Measurements from ENCODE around the gene PTBP3.
A peak's percentile ranks its signal among the peaks of the same experiment; 100 is the strongest.

PTBP3 gene

DNA sequence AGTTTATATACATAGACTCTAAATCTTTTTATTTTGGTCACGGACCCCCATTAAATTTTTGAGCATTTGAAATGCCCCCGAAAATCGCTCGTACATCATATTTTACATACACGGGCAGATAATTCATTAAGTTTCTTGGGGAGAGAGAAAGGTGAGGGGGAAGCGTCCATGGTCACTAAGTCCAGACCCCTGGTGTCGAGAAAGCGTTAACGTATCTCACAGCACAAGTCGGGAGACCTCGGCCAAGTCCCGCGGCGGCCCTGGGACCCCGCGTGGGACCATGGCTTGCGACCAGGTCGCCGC is 794 bp downstream of the PTBP3 start:
- Histone ChIP-seq H3K9ac (ENCODE audit: low read depth, low read length) (peak overlapping the region; percentile 77), H3K9me3 (ENCODE audit: insufficient read depth, low read depth, low read length) (no peaks in the 10 kb centered on the region), H3K27ac (ENCODE audit: low read length) (peak overlapping the region; percentile 63), H3K27me3 (ENCODE audit: insufficient read depth, low read length) (no peaks in the 10 kb centered on the region), H3K36me3 (ENCODE audit: insufficient read depth, low read depth, low read length) (no peaks in the 10 kb centered on the region), H3K4me1 (ENCODE audit: insufficient read depth, low read length) (peaks cover 10% of the 10 kb centered on the region; the same call in 1 of the 2 replicates), H3K4me3 (ENCODE audit: low read length) (peak overlapping the region; percentile 95)

DNA sequence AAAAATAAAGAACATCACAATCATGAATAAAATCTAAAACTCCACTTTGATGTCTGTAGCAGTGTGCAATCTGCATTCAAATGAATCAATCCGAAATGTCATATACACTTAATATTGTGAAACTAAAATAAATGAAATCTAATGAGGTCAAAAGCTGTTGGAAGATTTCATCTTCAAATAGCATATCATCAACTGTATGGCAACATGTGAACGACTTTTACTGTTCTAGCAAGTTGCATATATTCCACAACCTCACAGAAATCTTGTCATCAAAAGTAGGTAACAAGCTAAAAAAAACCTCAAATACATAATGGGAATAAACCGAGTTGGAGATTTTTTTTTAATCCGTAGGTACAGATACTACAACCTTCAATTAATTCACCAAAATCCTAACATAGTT is 1.2 kb downstream of the PTBP3 start:
- Histone ChIP-seq H3K9me3 (ENCODE audit: insufficient read depth, low read depth, low read length) (no peaks in the 10 kb centered on the region), H3K27me3 (ENCODE audit: insufficient read depth, low read length) (no peaks in the 10 kb centered on the region), H3K27ac (ENCODE audit: low read length) (no peak overlapping the region), H3K4me1 (ENCODE audit: insufficient read depth, low read length) (peaks cover 10% of the 10 kb centered on the region; the same call in 1 of the 2 replicates), H3K4me3 (ENCODE audit: low read length) (peak overlapping the region; percentile 95), H3K36me3 (ENCODE audit: insufficient read depth, low read depth, low read length) (no peaks in the 10 kb centered on the region), H3K9ac (ENCODE audit: low read depth, low read length) (peak overlapping the region; percentile 77)

DNA sequence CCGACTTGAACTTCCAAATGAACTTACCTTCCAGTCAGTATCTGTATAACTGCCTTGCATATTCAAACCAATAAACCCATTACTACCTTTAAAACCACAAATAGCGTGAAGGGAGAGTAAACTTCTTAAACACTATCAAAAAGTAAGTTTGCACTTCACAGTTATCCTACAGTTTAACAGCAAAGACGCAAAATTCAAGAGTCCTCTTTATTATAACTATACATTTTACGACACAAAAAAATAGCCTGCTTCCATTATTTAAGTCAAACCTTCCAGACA is 1.8 kb downstream of the PTBP3 start:
- no peak overlapping the region for H3K27ac ChIP-seq (ENCODE audit: low read length)
- H3K4me1 ChIP-seq (ENCODE audit: insufficient read depth, low read length), result peaks cover 10% of the 10 kb centered on the region; the same call in 1 of the 2 replicates
- peak overlapping the region; percentile 77; the same call in 1 of the 2 replicates for H3K9ac ChIP-seq (ENCODE audit: low read depth, low read length)
- H3K27me3 ChIP-seq (ENCODE audit: insufficient read depth, low read length), result no peaks in the 10 kb centered on the region
- peak overlapping the region; percentile 95 for H3K4me3 ChIP-seq (ENCODE audit: low read length)
- H3K9me3 ChIP-seq (ENCODE audit: insufficient read depth, low read depth, low read length), result no peaks in the 10 kb centered on the region
- H3K36me3 ChIP-seq (ENCODE audit: insufficient read depth, low read depth, low read length), result no peaks in the 10 kb centered on the region

DNA sequence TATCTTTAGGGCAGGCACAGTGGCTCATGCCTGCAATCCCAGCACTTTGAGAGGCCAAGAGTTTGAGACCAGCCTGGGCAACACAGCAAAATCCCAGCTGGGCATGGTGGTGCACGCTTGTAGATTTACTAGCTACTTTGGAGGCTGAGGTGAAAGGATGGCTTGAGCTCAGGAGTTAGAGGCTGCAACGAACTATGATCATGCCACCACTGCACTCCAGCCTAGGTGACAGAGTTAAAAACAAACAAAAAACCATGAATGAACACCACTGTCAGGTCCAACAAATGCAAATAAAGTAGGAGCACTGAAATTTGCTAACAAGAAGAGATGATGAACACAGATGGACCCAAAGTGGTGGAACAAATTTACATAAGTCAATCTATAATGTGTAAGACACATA is 4.9 kb downstream of the PTBP3 start:
- H3K9ac ChIP-seq (ENCODE audit: low read depth, low read length), result no peak overlapping the region
- H3K4me1 ChIP-seq (ENCODE audit: insufficient read depth, low read length), result peaks cover 17% of the 10 kb centered on the region; the same call in 1 of the 2 replicates
- H3K27me3 ChIP-seq (ENCODE audit: insufficient read depth, low read length), result no peaks in the 10 kb centered on the region
- no peaks in the 10 kb centered on the region for H3K9me3 ChIP-seq (ENCODE audit: insufficient read depth, low read depth, low read length)
- H3K36me3 ChIP-seq (ENCODE audit: insufficient read depth, low read depth, low read length), result no peaks in the 10 kb centered on the region
- H3K27ac ChIP-seq (ENCODE audit: low read length), result no peak overlapping the region
- no peak overlapping the region for H3K4me3 ChIP-seq (ENCODE audit: low read length)

DNA sequence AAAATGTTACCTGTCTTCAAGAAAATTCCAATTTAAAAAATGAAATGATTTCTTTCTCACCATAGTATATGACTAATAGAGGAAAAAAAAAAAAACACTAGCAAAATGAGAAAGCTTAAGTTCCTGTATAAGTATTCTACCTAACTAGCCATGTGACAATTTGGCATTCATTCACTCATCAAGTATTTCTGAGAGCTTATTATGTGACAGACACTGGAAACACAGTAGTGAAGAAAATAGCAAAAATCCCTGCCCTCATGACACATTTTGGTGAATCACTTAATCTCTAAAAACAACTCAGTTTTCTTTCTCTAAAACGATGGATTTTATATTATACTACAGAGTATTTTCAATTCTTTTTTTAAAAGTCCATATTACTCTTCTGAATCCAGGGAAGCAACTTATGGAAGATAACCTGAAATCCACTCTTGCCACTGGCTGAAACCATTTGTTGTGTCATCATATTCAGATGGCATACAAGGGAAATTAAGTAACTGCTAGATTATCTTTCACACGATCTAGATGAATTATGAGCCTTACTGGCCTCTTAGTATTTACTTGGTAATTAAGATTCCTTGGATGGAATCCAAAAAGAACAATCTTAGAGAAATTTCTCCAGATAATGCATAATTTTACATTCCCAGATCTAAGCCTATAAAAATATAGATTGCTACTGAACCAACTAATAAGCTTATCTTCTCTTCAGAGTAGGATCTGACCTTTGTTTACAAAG is 5.5 kb downstream of the PTBP3 start:
- H3K36me3 ChIP-seq (ENCODE audit: insufficient read depth, low read depth, low read length), result no peaks in the 10 kb centered on the region
- H3K9me3 ChIP-seq (ENCODE audit: insufficient read depth, low read depth, low read length), result no peaks in the 10 kb centered on the region
- H3K9ac ChIP-seq (ENCODE audit: low read depth, low read length), result no peak overlapping the region
- H3K4me3 ChIP-seq (ENCODE audit: low read length), result no peak overlapping the region
- H3K27me3 ChIP-seq (ENCODE audit: insufficient read depth, low read length), result no peaks in the 10 kb centered on the region
- no peak overlapping the region for H3K27ac ChIP-seq (ENCODE audit: low read length)
- H3K4me1 ChIP-seq (ENCODE audit: insufficient read depth, low read length), result peaks cover 17% of the 10 kb centered on the region; the same call in 1 of the 2 replicates

DNA sequence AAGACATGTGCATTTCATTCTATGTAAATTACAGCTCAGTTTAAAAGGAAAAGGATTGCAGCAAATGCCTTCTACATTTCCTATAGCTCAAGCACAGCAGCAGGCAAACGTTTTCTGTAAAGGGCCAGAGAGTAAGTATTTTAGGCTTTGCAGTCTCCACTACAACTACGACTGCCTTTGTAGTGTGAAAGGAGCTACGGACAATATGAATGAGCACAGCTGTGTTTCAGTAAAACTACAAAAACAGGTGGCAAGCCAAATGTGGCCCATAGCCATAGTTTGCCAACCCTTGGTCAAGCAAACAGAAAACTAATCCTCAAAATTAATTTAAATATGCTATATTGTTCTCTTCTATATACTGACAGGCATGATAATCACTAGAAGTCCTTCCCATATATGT is 7.2 kb downstream of the PTBP3 start:
- Histone ChIP-seq H3K9ac (ENCODE audit: low read depth, low read length) (no peak overlapping the region), H3K27ac (ENCODE audit: low read length) (no peak overlapping the region), H3K9me3 (ENCODE audit: insufficient read depth, low read depth, low read length) (no peaks in the 10 kb centered on the region), H3K4me1 (ENCODE audit: insufficient read depth, low read length) (peaks cover 10% of the 10 kb centered on the region; the same call in 1 of the 2 replicates), H3K36me3 (ENCODE audit: insufficient read depth, low read depth, low read length) (no peaks in the 10 kb centered on the region), H3K4me3 (ENCODE audit: low read length) (no peak overlapping the region), H3K27me3 (ENCODE audit: insufficient read depth, low read length) (no peaks in the 10 kb centered on the region)

DNA sequence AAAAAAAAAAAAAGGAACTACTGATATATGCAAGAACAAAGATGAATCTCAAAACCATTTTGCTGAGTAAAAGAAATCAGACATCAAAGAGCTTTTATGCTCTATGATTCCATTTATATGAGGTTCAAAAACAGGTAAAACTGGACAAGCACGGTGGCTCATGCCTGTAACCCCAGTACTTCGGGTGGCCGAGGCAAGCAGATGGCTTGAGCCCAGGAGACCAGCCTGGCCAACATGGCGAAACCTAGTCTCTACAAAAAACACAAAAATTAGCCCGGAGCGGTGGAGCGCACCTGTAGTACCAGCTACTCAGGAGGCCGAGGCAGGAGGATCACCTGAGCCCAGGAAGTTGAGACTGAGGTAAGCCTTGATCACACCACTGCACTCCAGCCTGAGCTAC is 7.8 kb downstream of the PTBP3 start:
- Histone ChIP-seq H3K9ac (ENCODE audit: low read depth, low read length) (no peak overlapping the region), H3K27me3 (ENCODE audit: insufficient read depth, low read length) (no peaks in the 10 kb centered on the region), H3K4me3 (ENCODE audit: low read length) (no peak overlapping the region), H3K36me3 (ENCODE audit: insufficient read depth, low read depth, low read length) (no peaks in the 10 kb centered on the region), H3K4me1 (ENCODE audit: insufficient read depth, low read length) (peaks cover 7% of the 10 kb centered on the region; the same call in 1 of the 2 replicates), H3K27ac (ENCODE audit: low read length) (no peak overlapping the region), H3K9me3 (ENCODE audit: insufficient read depth, low read depth, low read length) (no peaks in the 10 kb centered on the region)

DNA sequence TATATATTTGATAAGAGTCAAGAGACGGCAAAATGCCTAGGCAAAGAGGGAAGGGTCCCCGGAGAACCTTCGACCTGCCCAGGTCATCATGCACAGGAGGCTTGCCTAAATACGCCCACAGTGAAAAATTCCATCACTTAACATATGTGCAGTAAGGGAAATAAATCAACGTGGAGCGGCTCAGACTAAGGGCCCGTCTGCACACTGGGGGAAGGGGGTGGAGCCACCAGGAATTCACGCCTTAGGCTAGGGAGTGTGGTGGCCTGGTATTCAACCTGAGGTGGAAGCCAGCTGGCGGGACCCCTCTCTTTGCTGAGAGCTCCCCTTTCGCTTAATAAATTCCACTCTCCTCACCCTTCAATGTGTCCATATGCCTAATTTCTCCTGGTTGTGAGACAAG is 8.3 kb downstream of the PTBP3 start:
- Histone ChIP-seq H3K27me3 (ENCODE audit: insufficient read depth, low read length) (no peaks in the 10 kb centered on the region), H3K9me3 (ENCODE audit: insufficient read depth, low read depth, low read length) (no peaks in the 10 kb centered on the region), H3K27ac (ENCODE audit: low read length) (no peak overlapping the region), H3K4me3 (ENCODE audit: low read length) (no peak overlapping the region), H3K36me3 (ENCODE audit: insufficient read depth, low read depth, low read length) (no peaks in the 10 kb centered on the region), H3K9ac (ENCODE audit: low read depth, low read length) (no peak overlapping the region), H3K4me1 (ENCODE audit: insufficient read depth, low read length) (peaks cover 7% of the 10 kb centered on the region; the same call in 1 of the 2 replicates)

DNA sequence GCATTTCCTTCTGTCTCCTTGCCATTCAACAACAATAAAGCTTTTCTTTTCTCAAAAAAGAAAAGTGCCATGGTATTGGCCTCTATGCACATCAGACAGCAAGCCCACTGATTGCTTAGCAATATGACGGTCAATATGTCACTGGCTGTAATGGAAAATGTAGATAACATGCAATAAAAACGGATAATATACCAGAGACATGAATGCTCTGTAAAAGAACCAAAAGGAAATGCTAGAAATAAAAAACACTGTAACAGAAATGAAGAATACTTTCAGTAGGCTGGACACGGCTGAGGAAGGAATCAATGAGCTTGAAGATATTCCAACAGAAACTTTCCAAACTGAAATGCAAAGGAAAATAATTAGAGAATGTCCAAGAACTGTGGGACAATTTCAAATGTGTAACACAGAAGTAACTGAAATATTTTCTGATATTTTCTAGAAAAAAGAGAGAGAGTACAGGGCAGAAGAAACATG is 10.0 kb downstream of the PTBP3 start:
- Histone ChIP-seq H3K36me3 (ENCODE audit: insufficient read depth, low read depth, low read length) (no peaks in the 10 kb centered on the region), H3K4me1 (ENCODE audit: insufficient read depth, low read length) (peaks cover 7% of the 10 kb centered on the region; the same call in 1 of the 2 replicates)

DNA sequence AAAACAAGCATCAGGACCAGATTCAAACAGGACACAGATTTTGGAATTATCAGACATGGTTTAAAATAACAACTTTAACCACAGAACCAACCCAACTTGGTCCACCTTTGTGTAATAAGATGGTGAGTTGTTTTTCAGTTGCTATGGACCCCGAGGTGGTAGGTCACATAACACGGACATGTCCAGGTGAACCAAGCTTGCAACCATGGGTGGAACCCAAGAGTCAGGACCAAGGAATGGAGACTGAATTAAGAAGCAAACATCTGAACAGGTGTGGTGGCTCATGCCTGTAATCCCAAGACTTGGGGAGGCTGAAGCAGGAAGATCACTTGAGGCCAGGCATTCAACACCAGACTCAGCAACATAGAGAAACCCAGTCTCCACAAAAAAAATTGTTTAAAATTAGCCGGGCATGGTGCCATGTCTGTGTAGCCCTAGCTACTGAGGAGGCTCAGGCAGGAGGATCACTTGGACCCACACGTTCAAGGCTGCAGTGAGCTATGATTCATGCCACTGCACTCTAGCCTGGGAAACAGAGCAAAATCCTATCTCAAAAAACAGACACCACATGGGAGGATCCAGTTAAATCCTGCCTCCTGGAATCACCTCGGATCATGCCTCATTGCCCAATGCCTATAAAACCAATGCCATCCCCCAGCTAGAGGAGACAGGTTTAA is 10.6 kb downstream of the PTBP3 start:
- H3K27me3 ChIP-seq (ENCODE audit: insufficient read depth, low read length), result no peaks in the 10 kb centered on the region
- H3K27ac ChIP-seq (ENCODE audit: low read length), result no peak overlapping the region
- H3K9me3 ChIP-seq (ENCODE audit: insufficient read depth, low read depth, low read length), result no peaks in the 10 kb centered on the region
- H3K4me1 ChIP-seq (ENCODE audit: insufficient read depth, low read length), result peaks cover 7% of the 10 kb centered on the region; the same call in 1 of the 2 replicates
- H3K4me3 ChIP-seq (ENCODE audit: low read length), result no peak overlapping the region
- no peak overlapping the region for H3K9ac ChIP-seq (ENCODE audit: low read depth, low read length)
- no peaks in the 10 kb centered on the region for H3K36me3 ChIP-seq (ENCODE audit: insufficient read depth, low read depth, low read length)

More for the DNA sequence above, 10.0 kb downstream of the PTBP3 start:
- Histone ChIP-seq H3K27me3 (ENCODE audit: insufficient read depth, low read length) (no peaks in the 10 kb centered on the region), H3K4me3 (ENCODE audit: low read length) (no peak overlapping the region), H3K9me3 (ENCODE audit: insufficient read depth, low read depth, low read length) (no peaks in the 10 kb centered on the region), H3K27ac (ENCODE audit: low read length) (no peak overlapping the region), H3K9ac (ENCODE audit: low read depth, low read length) (no peak overlapping the region)

DNA sequence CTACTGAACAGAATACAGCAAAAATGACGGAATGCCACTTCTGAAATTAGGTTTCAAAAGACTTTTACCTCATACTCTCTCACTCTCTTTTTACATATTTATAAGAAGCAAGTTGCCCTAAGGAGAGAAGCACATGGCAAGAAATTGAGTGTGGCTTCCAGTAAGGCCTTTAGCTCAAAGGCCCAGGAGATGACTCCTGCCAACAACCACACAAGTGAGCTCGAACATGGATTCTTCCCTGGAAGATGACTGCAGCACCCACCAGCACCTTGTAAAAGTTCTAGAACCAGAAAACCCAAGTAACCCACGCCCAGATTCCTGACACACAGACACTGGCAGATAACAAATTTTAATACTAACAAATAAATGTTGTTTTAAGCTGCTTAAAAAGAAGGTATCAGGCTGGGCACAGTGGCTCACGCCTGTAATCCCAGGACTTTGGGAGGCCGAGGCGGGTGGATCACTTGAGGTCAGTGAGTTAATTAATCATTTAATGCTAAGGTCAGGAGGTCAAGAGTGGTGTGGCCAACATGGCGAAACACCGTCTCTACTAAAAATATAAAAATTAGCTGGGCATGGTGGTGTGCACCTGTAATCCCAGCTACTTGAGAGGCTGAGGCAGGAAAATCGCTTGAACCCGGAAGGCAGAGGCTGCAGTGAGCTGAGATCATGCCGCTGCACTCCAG is 17.0 kb downstream of the PTBP3 start:
- H3K9ac ChIP-seq (ENCODE audit: low read depth, low read length), result no peak overlapping the region

More for the DNA sequence above, 17.0 kb downstream of the PTBP3 start:
- Histone ChIP-seq H3K27ac (ENCODE audit: low read length) (no peak overlapping the region), H3K36me3 (ENCODE audit: insufficient read depth, low read depth, low read length) (no peaks in the 10 kb centered on the region), H3K4me3 (ENCODE audit: low read length) (no peak overlapping the region), H3K27me3 (ENCODE audit: insufficient read depth, low read length) (no peaks in the 10 kb centered on the region), H3K9me3 (ENCODE audit: insufficient read depth, low read depth, low read length) (no peaks in the 10 kb centered on the region), H3K4me1 (ENCODE audit: insufficient read depth, low read length) (peaks cover 2% of the 10 kb centered on the region; the same call in 1 of the 2 replicates)
